Measurements from ENCODE around the gene LALBA.
"Not testable (repeated sequence)": the region's sequence is repeated elsewhere in the genome, so short reads cannot be mapped to it uniquely, and the experiment has no call there.

LALBA gene

DNA sequence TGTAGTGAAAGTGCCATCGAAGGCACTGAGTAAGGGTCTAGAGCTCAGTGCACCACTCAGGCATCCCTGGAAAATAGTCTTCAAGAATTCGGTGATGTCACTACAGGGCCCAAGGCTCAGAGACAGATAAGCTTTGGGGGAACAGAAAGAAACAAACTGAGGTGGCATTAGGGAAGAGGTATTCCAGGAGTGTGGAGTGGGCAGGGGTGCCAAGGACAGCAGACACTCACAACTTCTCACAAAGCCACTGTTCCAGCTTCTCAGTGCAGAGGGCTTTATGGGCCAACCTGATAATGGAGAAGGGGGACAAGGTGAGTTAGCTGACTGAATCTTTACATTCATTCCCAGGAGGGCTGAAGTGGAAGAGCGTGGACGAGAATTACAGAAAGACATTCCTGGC lies 2.1 kb downstream of the LALBA start:
- no peak overlapping the region for H3K4me2 ChIP-seq (ENCODE audit: low read depth, low read length, poor library complexity, severe bottlenecking)
- no peak overlapping the region for H3K9ac ChIP-seq (ENCODE audit: low read depth, low read length, poor library complexity, severe bottlenecking)
- H3K36me3 ChIP-seq (ENCODE audit: insufficient read depth, low read length) = no peaks in the 10 kb centered on the region
- H3K9me3 ChIP-seq (ENCODE audit: insufficient read depth, low read depth, low read length) = no peaks in the 10 kb centered on the region
- no peaks in the 10 kb centered on the region for H3K27me3 ChIP-seq (ENCODE audit: insufficient read depth, low read length, poor library complexity, severe bottlenecking)
- H2AFZ ChIP-seq (ENCODE audit: low read length) = no peak overlapping the region
- no peaks in the 10 kb centered on the region for H3F3A ChIP-seq (ENCODE audit: low read depth)
- no peaks in the 10 kb centered on the region for H3K79me2 ChIP-seq (ENCODE audit: insufficient read depth, low read length)
- no peaks in the 10 kb centered on the region for H3K9me2 ChIP-seq (replicated peaks; ENCODE audit: low read depth, low read length)
- no peaks in the 10 kb centered on the region for H4K20me1 ChIP-seq (ENCODE audit: insufficient read depth, low read length, poor library complexity, severe bottlenecking)
- H3K4me3 ChIP-seq (ENCODE audit: low read length, poor library complexity, severe bottlenecking) = no peak overlapping the region
- H3K4me1 ChIP-seq (ENCODE audit: insufficient read depth, low read length, poor library complexity, severe bottlenecking) = no peaks in the 10 kb centered on the region
- no peak for TF ChIP-seq EZH2phosphoT487 (IDR thresholded peaks at IDR 0.05; ENCODE audit: borderline replicate concordance)
- TF ChIP-seq, protein P1, sequence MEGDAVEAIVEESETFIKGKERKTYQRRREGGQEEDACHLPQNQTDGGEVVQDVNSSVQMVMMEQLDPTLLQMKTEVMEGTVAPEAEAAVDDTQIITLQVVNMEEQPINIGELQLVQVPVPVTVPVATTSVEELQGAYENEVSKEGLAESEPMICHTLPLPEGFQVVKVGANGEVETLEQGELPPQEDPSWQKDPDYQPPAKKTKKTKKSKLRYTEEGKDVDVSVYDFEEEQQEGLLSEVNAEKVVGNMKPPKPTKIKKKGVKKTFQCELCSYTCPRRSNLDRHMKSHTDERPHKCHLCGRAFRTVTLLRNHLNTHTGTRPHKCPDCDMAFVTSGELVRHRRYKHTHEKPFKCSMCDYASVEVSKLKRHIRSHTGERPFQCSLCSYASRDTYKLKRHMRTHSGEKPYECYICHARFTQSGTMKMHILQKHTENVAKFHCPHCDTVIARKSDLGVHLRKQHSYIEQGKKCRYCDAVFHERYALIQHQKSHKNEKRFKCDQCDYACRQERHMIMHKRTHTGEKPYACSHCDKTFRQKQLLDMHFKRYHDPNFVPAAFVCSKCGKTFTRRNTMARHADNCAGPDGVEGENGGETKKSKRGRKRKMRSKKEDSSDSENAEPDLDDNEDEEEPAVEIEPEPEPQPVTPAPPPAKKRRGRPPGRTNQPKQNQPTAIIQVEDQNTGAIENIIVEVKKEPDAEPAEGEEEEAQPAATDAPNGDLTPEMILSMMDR (conservative IDR thresholded peaks at IDR 0.05; ENCODE audit: low read length) = no peak

- Histone ChIP-seq H3K4me1 (ENCODE audit: insufficient read depth, low read length, poor library complexity, severe bottlenecking) (no peaks in the 10 kb centered on the region), H3K36me3 (ENCODE audit: insufficient read depth, low read length) (no peaks in the 10 kb centered on the region), H3K9me2 (replicated peaks; ENCODE audit: low read depth, low read length) (no peaks in the 10 kb centered on the region), H3K79me2 (ENCODE audit: insufficient read depth, low read length) (no peaks in the 10 kb centered on the region), H3K4me3 (ENCODE audit: low read length, poor library complexity, severe bottlenecking) (no peak overlapping the region), H3F3A (ENCODE audit: low read depth) (no peaks in the 10 kb centered on the region), H3K9me3 (ENCODE audit: insufficient read depth, low read depth, low read length) (no peaks in the 10 kb centered on the region), H4K20me1 (ENCODE audit: insufficient read depth, low read length, poor library complexity, severe bottlenecking) (no peaks in the 10 kb centered on the region), H3K27me3 (ENCODE audit: insufficient read depth, low read length, poor library complexity, severe bottlenecking) (no peaks in the 10 kb centered on the region), H2AFZ (ENCODE audit: low read length) (no peak overlapping the region), H3K4me2 (ENCODE audit: low read depth, low read length, poor library complexity, severe bottlenecking) (no peak overlapping the region), H3K9ac (ENCODE audit: low read depth, low read length, poor library complexity, severe bottlenecking) (no peak overlapping the region)
- TF ChIP-seq, protein P1 (conservative IDR thresholded peaks at IDR 0.05; ENCODE audit: low read length) = no peak
- no peak for TF ChIP-seq EZH2phosphoT487 (IDR thresholded peaks at IDR 0.05; ENCODE audit: borderline replicate concordance)
Observed at GRCh38 chr12:48557919-48558318, 11.9 kb downstream of the LALBA start.

- H3K9ac ChIP-seq (ENCODE audit: low read depth, low read length, poor library complexity, severe bottlenecking) = no peak overlapping the region
- no peak overlapping the region for H2AFZ ChIP-seq (ENCODE audit: low read length)
- no peak overlapping the region for H3K4me2 ChIP-seq (ENCODE audit: low read depth, low read length, poor library complexity, severe bottlenecking)
- H3K27me3 ChIP-seq (ENCODE audit: insufficient read depth, low read length, poor library complexity, severe bottlenecking) = no peaks in the 10 kb centered on the region
- no peak for TF ChIP-seq EZH2phosphoT487 (IDR thresholded peaks at IDR 0.05; ENCODE audit: borderline replicate concordance)
- TF ChIP-seq, protein P1 (conservative IDR thresholded peaks at IDR 0.05; ENCODE audit: low read length) = no peak
- H3K36me3 ChIP-seq (ENCODE audit: insufficient read depth, low read length) = no peaks in the 10 kb centered on the region
- no peaks in the 10 kb centered on the region for H4K20me1 ChIP-seq (ENCODE audit: insufficient read depth, low read length, poor library complexity, severe bottlenecking)
- no peaks in the 10 kb centered on the region for H3F3A ChIP-seq (ENCODE audit: low read depth)
- H3K9me3 ChIP-seq (ENCODE audit: insufficient read depth, low read depth, low read length) = no peaks in the 10 kb centered on the region
- no peaks in the 10 kb centered on the region for H3K79me2 ChIP-seq (ENCODE audit: insufficient read depth, low read length)
- H3K4me3 ChIP-seq (ENCODE audit: low read length, poor library complexity, severe bottlenecking) = no peak overlapping the region
- no peaks in the 10 kb centered on the region for H3K4me1 ChIP-seq (ENCODE audit: insufficient read depth, low read length, poor library complexity, severe bottlenecking)
- H3K9me2 ChIP-seq (replicated peaks; ENCODE audit: low read depth, low read length) = no peaks in the 10 kb centered on the region
Observed at GRCh38 chr12:48556631-48557030, 13.2 kb downstream of the LALBA start.

- not testable (repeated sequence) for H3K79me2 ChIP-seq (ENCODE audit: insufficient read depth, low read length); H3K9me2 ChIP-seq (replicated peaks; ENCODE audit: low read depth, low read length); H3K4me3 ChIP-seq (ENCODE audit: low read length, poor library complexity, severe bottlenecking); H3K36me3 ChIP-seq (ENCODE audit: insufficient read depth, low read length); H4K20me1 ChIP-seq (ENCODE audit: insufficient read depth, low read length, poor library complexity, severe bottlenecking); H3K9me3 ChIP-seq (ENCODE audit: insufficient read depth, low read depth, low read length); H3K9ac ChIP-seq (ENCODE audit: low read depth, low read length, poor library complexity, severe bottlenecking); H3K27me3 ChIP-seq (ENCODE audit: insufficient read depth, low read length, poor library complexity, severe bottlenecking); H3K4me1 ChIP-seq (ENCODE audit: insufficient read depth, low read length, poor library complexity, severe bottlenecking); H3F3A ChIP-seq (ENCODE audit: low read depth)
- Histone ChIP-seq H2AFZ (ENCODE audit: low read length) (peak overlapping the region; percentile 55; the same call in 1 of the 2 replicates), H3K4me2 (ENCODE audit: low read depth, low read length, poor library complexity, severe bottlenecking) (peak overlapping the region; percentile 44)
Observed at GRCh38 chr12:48553666-48554343, 16.0 kb downstream of the LALBA start.

- H2AFZ ChIP-seq (ENCODE audit: low read length); H3K9me2 ChIP-seq (replicated peaks; ENCODE audit: low read depth, low read length); H3K4me2 ChIP-seq (ENCODE audit: low read depth, low read length, poor library complexity, severe bottlenecking): not testable (repeated sequence)
Observed at GRCh38 chr12:48551636-48552035, 18.2 kb downstream of the LALBA start.

More at GRCh38 chr12:48551636-48552035, 18.2 kb downstream of the LALBA start:
- not testable (repeated sequence) for H3K79me2 ChIP-seq (ENCODE audit: insufficient read depth, low read length); H3K36me3 ChIP-seq (ENCODE audit: insufficient read depth, low read length); H3K9ac ChIP-seq (ENCODE audit: low read depth, low read length, poor library complexity, severe bottlenecking); H4K20me1 ChIP-seq (ENCODE audit: insufficient read depth, low read length, poor library complexity, severe bottlenecking); H3K9me3 ChIP-seq (ENCODE audit: insufficient read depth, low read depth, low read length); H3K4me1 ChIP-seq (ENCODE audit: insufficient read depth, low read length, poor library complexity, severe bottlenecking); H3F3A ChIP-seq (ENCODE audit: low read depth); H3K4me3 ChIP-seq (ENCODE audit: low read length, poor library complexity, severe bottlenecking); H3K27me3 ChIP-seq (ENCODE audit: insufficient read depth, low read length, poor library complexity, severe bottlenecking)
